GM12878 (cell line): ENCODE measurements around the gene MAML2. TPM values are rescaled to one million over a fixed set of nuclear protein-coding genes. Genes with fewer than 3 reads are reported as not detected.
A peak's percentile ranks its signal among the peaks of the same experiment; 100 is the strongest.

Source experiments
- ATAC-seq: fragments of 200-7000 bp; cut with Tn5 transposase; 3 replicates; pipeline ENCODE4 v1.9.1; 2020; ENCODE audit warnings: mild to moderate bottlenecking, moderate library complexity
- BruUV-seq: library from RNA; stranded (reverse); fragments of 400-500 nt; replicated peaks from 2 replicates; lab custom pipeline; 2021; lab: Mats Ljungman, UMichigan
- CTCF ChIA-PET: fragments of 300-600 bp; sonication (Branson Sonifier 250); formaldehyde crosslinking; extraction: SDS; loops from one replicate; lab custom pipeline; 2021; ENCODE audit warnings: inconsistent platforms; lab: Yijun Ruan, JAX
- POLR2A ChIA-PET: fragments of 350-600 bp; formaldehyde crosslinking; extraction: SDS; loops from one replicate; lab custom pipeline; 2021; ENCODE audit warnings: inconsistent platforms; lab: Charles Lee
- RAD21 ChIA-PET: fragments of 300-600 bp; sonication (Branson Sonifier 250); formaldehyde crosslinking; loops from one replicate; lab custom pipeline; 2023; ENCODE audit warnings: antibody characterized with exemption; ENCODE audit not compliant: unreplicated experiment; lab: Charles Lee
- SMC1A ChIA-PET: fragments of 300-600 bp; sonication (Branson Sonifier 250); formaldehyde crosslinking; loops from one replicate; lab custom pipeline; 2023; ENCODE audit not compliant: unreplicated experiment, uncharacterized antibody; lab: Charles Lee
- DNase-seq: peaks from one replicate; pipeline ENCODE4 v3.0.0-alpha.2; 2011; ENCODE audit warnings: low read depth, low spot score
- FAIRE-seq: peaks from 3 replicates; lab custom pipeline; 2011; peaks lifted over from hg19 to GRCh38; lab: Jason Lieb, UNC
- H2AFZ ChIP-seq: 2 replicates; pipeline ENCODE4 v1.6.0; 2011; ENCODE audit warnings: low read depth, low read length, control low read depth; ENCODE audit not compliant: control insufficient read depth
- H3K27ac ChIP-seq: 2 replicates; pipeline ENCODE4 v1.5.1; 2011; ENCODE audit warnings: control low read depth; ENCODE audit not compliant: control insufficient read depth, insufficient read depth
- H3K27me3 ChIP-seq, 2 experiments: replicated peaks in 1 of 2; 2 replicates each; pipeline versions ENCODE4 v1.6.0 to v1.6.1; 2011; ENCODE audit warnings: low read length in 1 of 2; ENCODE audit not compliant: control insufficient read depth in 2 of 2, insufficient read depth in 2 of 2
- H3K36me3 ChIP-seq, 2 experiments: 2 replicates each; pipeline ENCODE4 v1.5.1; 2011; ENCODE audit warnings: low read length in 1 of 2; ENCODE audit not compliant: control insufficient read depth in 2 of 2, insufficient read depth in 2 of 2
- H3K4me1 ChIP-seq: 2 replicates; pipeline ENCODE4 v1.6.1; 2011; ENCODE audit warnings: mild to moderate bottlenecking, low read length, moderate library complexity, mixed read lengths; ENCODE audit not compliant: control insufficient read depth, insufficient read depth
- H3K4me2 ChIP-seq: 2 replicates; pipeline ENCODE4 v1.6.0; 2011; ENCODE audit warnings: control low read depth; ENCODE audit not compliant: control insufficient read depth, insufficient read depth
- H3K4me3 ChIP-seq: fragments of 200-600 bp; sonication (generic); 2 replicates; pipeline ENCODE4 v1.5.1; 2016
- H3K79me2 ChIP-seq: 2 replicates; pipeline ENCODE4 v1.6.0; 2011; ENCODE audit warnings: low read length; ENCODE audit not compliant: control insufficient read depth, insufficient read depth
- H3K9ac ChIP-seq: 2 replicates; pipeline ENCODE4 v1.8.0; 2011; ENCODE audit warnings: low read length, control low read depth, mixed read lengths; ENCODE audit not compliant: control insufficient read depth, insufficient read depth
- H3K9me3 ChIP-seq: replicated peaks from 3 replicates; pipeline ENCODE4 v1.5.1; 2011; ENCODE audit warnings: mild to moderate bottlenecking, low read length; ENCODE audit not compliant: control insufficient read depth, insufficient read depth
- H4K20me1 ChIP-seq: 2 replicates; pipeline ENCODE4 v1.6.0; 2011; ENCODE audit not compliant: control insufficient read depth, insufficient read depth
- BCL11A ChIP-seq: IDR thresholded peaks from 2 replicates; pipeline ENCODE4 v1.6.1; 2011; ENCODE audit warnings: low read depth, low read length
- CBX3 ChIP-seq: fragments of 200-600 bp; sonication (generic); IDR thresholded peaks from 2 replicates; pipeline ENCODE4 v1.6.1; 2016; ENCODE audit warnings: low read depth, borderline replicate concordance
- EED ChIP-seq: sonication (generic); IDR thresholded peaks from 2 replicates; pipeline ENCODE4 v1.6.1; 2016; ENCODE audit warnings: antibody characterized with exemption, low read depth
- HSF1 ChIP-seq: fragments of 150-350 bp; IDR thresholded peaks from 2 replicates; pipeline ENCODE4 v1.6.1; 2014; ENCODE audit warnings: mild to moderate bottlenecking, low read depth, low read length
- IKZF2 ChIP-seq, 2 experiments: fragments of 450-650 bp; IDR thresholded peaks; 2 replicates each; pipeline ENCODE4 v1.6.1; 2017; ENCODE audit warnings: mild to moderate bottlenecking in 2 of 2, moderate library complexity in 2 of 2
- KAT2A ChIP-seq: conservative IDR thresholded peaks from 2 replicates; pipeline ENCODE4 v1.6.1; 2011; ENCODE audit warnings: low read depth, low read length; ENCODE audit not compliant: control insufficient read depth
- LARP7 ChIP-seq: fragments of 450-650 bp; IDR thresholded peaks from 2 replicates; pipeline ENCODE4 v1.6.1; 2017; ENCODE audit warnings: mild to moderate bottlenecking
- MTA2 ChIP-seq: fragments of 450-650 bp; IDR thresholded peaks from 2 replicates; pipeline ENCODE4 v1.6.1; 2016; ENCODE audit warnings: low read depth, mild to moderate bottlenecking, moderate library complexity
- MYB ChIP-seq: fragments of 150-350 bp; IDR thresholded peaks from 2 replicates; pipeline ENCODE4 v1.6.1; 2014; ENCODE audit warnings: mild to moderate bottlenecking, low read depth, low read length, borderline replicate concordance
- PBX3 ChIP-seq: IDR thresholded peaks from 2 replicates; pipeline ENCODE4 v1.6.1; 2011; ENCODE audit warnings: mild to moderate bottlenecking, low read depth, low read length, moderate library complexity; ENCODE audit not compliant: insufficient replicate concordance
- POU2F2 ChIP-seq: IDR thresholded peaks from 3 replicates; pipeline ENCODE4 v1.6.1; 2011; ENCODE audit warnings: low read depth, mild to moderate bottlenecking, low read length, borderline replicate concordance
- RBBP5 ChIP-seq: fragments of 200-600 bp; sonication (generic); conservative IDR thresholded peaks from 2 replicates; pipeline ENCODE4 v1.6.1; 2016
- ZBED1 ChIP-seq: IDR thresholded peaks from 2 replicates; pipeline ENCODE4 v1.6.1; 2016; ENCODE audit warnings: borderline replicate concordance
- ZNF687 ChIP-seq: fragments of 450-650 bp; IDR thresholded peaks from 2 replicates; pipeline ENCODE4 v1.6.1; 2017; ENCODE audit warnings: mild to moderate bottlenecking, moderate library complexity
- WGBS: methylation state at CpG from one replicate; pipeline ENCODE4 v1.1.6; 2016; ENCODE audit warnings: low lambda C conversion rate; ENCODE audit not compliant: insufficient replicate concordance, insufficient coverage; ENCODE audit errors: missing lambda C conversion rate; 5-methylcytosine and 5-hydroxymethylcytosine counted together
- in situ Hi-C: fragments of 300-500 bp; cut with MboI; formaldehyde crosslinking; loops from 9 replicates; pipeline ENCODE4 v1.14.3; 2018; ENCODE audit warnings: mixed read lengths
- intact Hi-C: fragments of 100-400 bp; cut with micrococcal nuclease; formaldehyde crosslinking; loops from one replicate; pipeline ENCODE4 v1.14.2; 2022; ENCODE audit not compliant: unreplicated experiment
- polyA plus RNA-seq, 11 experiments: library from polyadenylated mRNA; depleted of rRNA in 4 of 11; unstranded in 6 of 11; stranded (reverse) in 5 of 11; fragments of >200 nt; fragmentation: Nextera tagmentation in 4 of 11; fragmentation: Illumina TruSeq in 1 of 11; extraction: Ambion mirVana in 4 of 11; extraction: Trizol in 1 of 11; gene quantifications; 1 replicate in 1 of 11; 2 replicates in 10 of 11; pipeline versions ENCODE4 v1.2.1 to v1.2.3, GENCODE V29; 2011 to 2016; ENCODE audit warnings: inconsistent platforms in 2 of 11, missing spikeins in 2 of 11, low read depth in 1 of 11
- total RNA-seq, 4 experiments: library from RNA; depleted of rRNA in 3 of 4; stranded (reverse); fragments of >200 nt in 3 of 4; fragmentation: Illumina TruSeq in 1 of 4; extraction: Trizol in 1 of 4; gene quantifications; 2 replicates each; pipeline versions ENCODE4 v1.2.1 to v1.2.3, GENCODE V29; 2013 to 2021

Gene MAML2
- total and polyA plus RNA-seq, 10 of the 15 experiments (the other 5 are each of a cell fraction or from before 2014, with no cell fraction given) = 2.5 to 15.1 (median 12.0) TPM

- no peak for TF ChIP-seq ZNF687
- no peak for TF ChIP-seq POU2F2
- no peak for TF ChIP-seq IKZF2 (IDR thresholded peaks at IDR 0.05)
- TF ChIP-seq MTA2 = no peak
- TF ChIP-seq RBBP5 = no peak
These were observed 279.1 kb downstream of the MAML2 start (continued) for GRCh38 chr11:96063886-96064285.

- intact Hi-C loops = no loop called here
- CTCF ChIA-PET = interaction anchor here (1.1 to 3.7 kb wide), 5 partner anchors 8 to 331 kb away, joined by 3 to 20 read pairs (median 4); partner anchors contain the start of gene MAML2
- no peaks in the 10 kb centered on the region; a peak in 1 of 4 replicates for H3K36me3 ChIP-seq
- H3K4me1 ChIP-seq = no peaks in the 10 kb centered on the region
- H3K27me3 ChIP-seq = no peaks in the 10 kb centered on the region
- RAD21 ChIA-PET = interaction anchor here (0.9 to 3.0 kb wide), 6 partner anchors 8 to 280 kb away, joined by 3 to 11 read pairs (median 6); partner anchors contain the start of gene MAML2
- FAIRE-seq (no peak), DNase-seq (no peak), ATAC-seq (peak; percentile 22; the same call in 1 of the 3 replicates)
- no peak overlapping the region for H3K27ac ChIP-seq
- SMC1A ChIA-PET = interaction anchor here (0.6 to 4.8 kb wide), 9 partner anchors 8 to 331 kb away, joined by 3 to 18 read pairs (median 3); partner anchors contain the start of gene MAML2
- in situ Hi-C loops = no loop called here
- no peaks in the 10 kb centered on the region for H4K20me1 ChIP-seq
- H3K4me2 ChIP-seq = no peak overlapping the region
- H3K4me3 ChIP-seq = no peak overlapping the region
- 93% methylated on average over 2 of the region's 2 CpGs for WGBS
- no peak overlapping the region for H3K9ac ChIP-seq
- POLR2A ChIA-PET = interaction anchor here (1.1 to 1.2 kb wide), 2 partner anchors 10 to 12 kb away, joined by 4 read pairs; no protein-coding TSS in a partner anchor
- H3K79me2 ChIP-seq = no peaks in the 10 kb centered on the region
- no TSS peak for BruUV-seq
- H2AFZ ChIP-seq = no peak overlapping the region
- no peaks in the 10 kb centered on the region for H3K9me3 ChIP-seq
- TF ChIP-seq BCL11A (no peak), ZBED1 (no peak), HSF1 (no peak), EED (no peak), CBX3 (no peak), LARP7 (no peak), PBX3 (no peak), KAT2A (no peak), MYB (no peak)
These were observed 279.9 kb downstream of the MAML2 start for GRCh38 chr11:96063053-96063452.
